ENCODE measurements around the gene TSPAN17.

The TSPAN17 gene

DNA sequence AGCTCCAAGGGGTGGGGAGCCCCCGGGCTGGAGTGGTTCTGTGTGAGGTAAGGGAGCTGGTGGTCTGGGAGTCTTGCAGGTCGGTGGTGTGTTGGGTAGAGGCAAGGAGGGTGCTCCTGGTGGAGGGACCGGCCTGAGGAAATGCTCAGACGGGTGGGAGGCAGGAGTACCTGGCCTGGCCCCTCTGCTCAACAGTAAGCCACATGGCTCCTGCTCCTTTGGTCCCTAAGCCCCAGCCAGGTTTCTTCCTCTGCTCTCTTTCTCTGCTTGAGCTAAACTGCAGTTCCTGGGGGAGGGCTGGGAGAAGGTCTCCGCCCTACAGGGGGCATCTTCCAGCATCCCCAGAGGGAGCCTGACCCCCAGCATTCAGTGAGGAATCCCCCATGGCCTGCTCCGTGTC is 17.2 kb downstream of the TSPAN17 start:
- H3K14ac ChIP-seq (ENCODE audit: low read length in 2 of 2), result no peak overlapping the region
- H4K8ac ChIP-seq (ENCODE audit: low read length), result no peak overlapping the region
- peaks cover 45 to 74% of the 10 kb centered on the region in 2 experiments for H3K27me3 ChIP-seq (ENCODE audit: control insufficient read depth in 1 of 2, insufficient read depth in 1 of 2, low read length in 2 of 2)
- no peaks in the 10 kb centered on the region for H3K79me1 ChIP-seq (replicated peaks; ENCODE audit: low read length, poor library complexity, severe bottlenecking)
- H2AK5ac ChIP-seq (ENCODE audit: low read length, severe bottlenecking), result no peak overlapping the region
- H3K18ac ChIP-seq (ENCODE audit: low read depth in 1 of 2, low read length in 2 of 2), result no peak overlapping the region
- no peaks in the 10 kb centered on the region for H3K36me3 ChIP-seq (ENCODE audit: control insufficient read depth in 1 of 2, insufficient read depth in 2 of 2, low read depth in 1 of 2, low read length in 2 of 2)
- H2BK12ac ChIP-seq (ENCODE audit: low read length in 2 of 2), result no peak overlapping the region
- no peak overlapping the region for H2AFZ ChIP-seq (ENCODE audit: low read depth, low read length)
- H3K9me3 ChIP-seq (ENCODE audit: control insufficient read depth, low read length), result no peaks in the 10 kb centered on the region
- H4K91ac ChIP-seq (ENCODE audit: low read length), result no peak overlapping the region
- WGBS, result 62% methylated on average over 6 of the region's 6 CpGs
- no peak overlapping the region for H3K27ac ChIP-seq (ENCODE audit: low read length, poor library complexity, severe bottlenecking)
- no peak overlapping the region for H3K9ac ChIP-seq (ENCODE audit: low read length)
- H3K4me2 ChIP-seq (ENCODE audit: low read length, poor library complexity, severe bottlenecking), result no peak overlapping the region
- no peak overlapping the region for H3K4ac ChIP-seq (ENCODE audit: low read depth in 1 of 2, low read length in 2 of 2)
- peaks cover 11% of the 10 kb centered on the region for H3K4me1 ChIP-seq (ENCODE audit: control insufficient read depth, insufficient read depth, low read depth, low read length)
- H2BK120ac ChIP-seq (ENCODE audit: low read depth, low read length), result no peak overlapping the region
- H2BK5ac ChIP-seq (ENCODE audit: low read depth, low read length, poor library complexity, severe bottlenecking), result no peak overlapping the region
- H2BK15ac ChIP-seq (ENCODE audit: low read depth, poor library complexity, severe bottlenecking), result no peak overlapping the region
- no peak overlapping the region for H3K4me3 ChIP-seq (ENCODE audit: insufficient read depth in 1 of 2, low read depth in 1 of 2, low read length in 2 of 2)
- DNase-seq, result no peak
- no peak overlapping the region for H3K23ac ChIP-seq (ENCODE audit: low read length in 2 of 2)

DNA sequence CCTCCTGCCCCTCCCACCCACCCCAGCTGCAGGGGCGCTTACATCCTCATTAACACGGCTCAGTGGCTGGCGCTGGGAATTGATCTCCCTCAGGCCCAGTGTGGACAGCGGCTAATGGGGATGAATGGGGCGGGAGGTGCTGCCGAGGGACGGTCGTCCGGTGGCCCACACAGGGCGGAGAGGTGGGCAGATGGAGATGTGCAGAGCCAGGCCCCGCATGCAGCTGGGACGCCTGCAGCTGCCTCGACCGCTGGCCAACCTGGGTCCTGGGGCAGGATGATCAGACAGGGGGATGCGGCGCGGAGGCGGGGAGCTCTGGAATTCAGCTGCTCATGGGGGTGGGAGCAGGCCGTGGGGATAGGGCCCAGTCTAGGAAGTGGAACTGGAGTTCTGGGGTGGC is 17.6 kb downstream of the TSPAN17 start:
- Histone ChIP-seq H3K27me3 (ENCODE audit: control insufficient read depth in 1 of 2, insufficient read depth in 1 of 2, low read length in 2 of 2) (peaks cover 49 to 78% of the 10 kb centered on the region in 2 experiments), H3K79me1 (replicated peaks; ENCODE audit: low read length, poor library complexity, severe bottlenecking) (no peaks in the 10 kb centered on the region), H2BK12ac (ENCODE audit: low read length in 2 of 2) (no peak overlapping the region), H4K8ac (ENCODE audit: low read length) (no peak overlapping the region), H3K14ac (ENCODE audit: low read length in 2 of 2) (no peak overlapping the region), H3K27ac (ENCODE audit: low read length, poor library complexity, severe bottlenecking) (no peak overlapping the region), H3K36me3 (ENCODE audit: control insufficient read depth in 1 of 2, insufficient read depth in 2 of 2, low read depth in 1 of 2, low read length in 2 of 2) (no peaks in the 10 kb centered on the region), H2AK5ac (ENCODE audit: low read length, severe bottlenecking) (no peak overlapping the region), H2BK15ac (ENCODE audit: low read depth, poor library complexity, severe bottlenecking) (no peak overlapping the region), H2BK120ac (ENCODE audit: low read depth, low read length) (no peak overlapping the region), H2BK5ac (ENCODE audit: low read depth, low read length, poor library complexity, severe bottlenecking) (no peak overlapping the region), H3K23ac (ENCODE audit: low read length in 2 of 2) (no peak overlapping the region), H3K4ac (ENCODE audit: low read depth in 1 of 2, low read length in 2 of 2) (no peak overlapping the region), H3K4me1 (ENCODE audit: control insufficient read depth, insufficient read depth, low read depth, low read length) (peaks cover 9% of the 10 kb centered on the region), H3K4me2 (ENCODE audit: low read length, poor library complexity, severe bottlenecking) (no peak overlapping the region), H3K9me3 (ENCODE audit: control insufficient read depth, low read length) (no peaks in the 10 kb centered on the region), H3K4me3 (ENCODE audit: insufficient read depth in 1 of 2, low read depth in 1 of 2, low read length in 2 of 2) (no peak overlapping the region), H3K18ac (ENCODE audit: low read depth in 1 of 2, low read length in 2 of 2) (no peak overlapping the region), H3K9ac (ENCODE audit: low read length) (no peak overlapping the region), H4K91ac (ENCODE audit: low read length) (no peak overlapping the region), H2AFZ (ENCODE audit: low read depth, low read length) (no peak overlapping the region)
- DNase-seq, result no peak
- WGBS, result 67% methylated on average over 19 of the region's 19 CpGs

DNA sequence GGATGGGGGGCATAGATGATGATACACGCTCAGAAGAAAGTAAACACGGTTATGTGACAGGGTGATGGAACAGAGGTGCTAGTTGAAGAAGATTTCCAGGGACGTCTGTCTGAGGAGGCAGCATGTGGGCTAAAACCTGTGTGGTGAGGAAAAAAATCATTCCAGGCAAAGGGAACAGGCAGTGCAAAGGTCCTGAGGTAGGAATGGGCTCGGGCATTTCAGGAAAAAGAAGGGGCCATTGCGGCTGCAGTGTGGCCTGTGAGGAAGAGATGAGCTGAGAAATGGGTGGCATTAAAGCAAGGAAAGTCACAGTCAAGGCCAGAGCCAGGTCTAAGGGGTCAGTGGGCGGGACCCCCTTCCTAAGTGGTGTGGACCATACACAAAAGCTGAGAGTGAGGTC is 18.2 kb downstream of the TSPAN17 start:
- Histone ChIP-seq H3K4me2 (ENCODE audit: low read length, poor library complexity, severe bottlenecking) (no peak overlapping the region), H3K4me3 (ENCODE audit: insufficient read depth in 1 of 2, low read depth in 1 of 2, low read length in 2 of 2) (no peak overlapping the region), H2AK5ac (ENCODE audit: low read length, severe bottlenecking) (no peak overlapping the region), H3K27me3 (ENCODE audit: control insufficient read depth in 1 of 2, insufficient read depth in 1 of 2, low read length in 2 of 2) (peaks cover 55 to 85% of the 10 kb centered on the region in 2 experiments), H2AFZ (ENCODE audit: low read depth, low read length) (no peak overlapping the region), H2BK120ac (ENCODE audit: low read depth, low read length) (no peak overlapping the region), H3K23ac (ENCODE audit: low read length in 2 of 2) (no peak overlapping the region), H3K4ac (ENCODE audit: low read depth in 1 of 2, low read length in 2 of 2) (no peak overlapping the region), H3K18ac (ENCODE audit: low read depth in 1 of 2, low read length in 2 of 2) (no peak overlapping the region), H3K36me3 (ENCODE audit: control insufficient read depth in 1 of 2, insufficient read depth in 2 of 2, low read depth in 1 of 2, low read length in 2 of 2) (no peaks in the 10 kb centered on the region), H4K8ac (ENCODE audit: low read length) (no peak overlapping the region), H3K9ac (ENCODE audit: low read length) (no peak overlapping the region), H4K91ac (ENCODE audit: low read length) (no peak overlapping the region), H2BK5ac (ENCODE audit: low read depth, low read length, poor library complexity, severe bottlenecking) (no peak overlapping the region), H3K79me1 (replicated peaks; ENCODE audit: low read length, poor library complexity, severe bottlenecking) (no peaks in the 10 kb centered on the region), H2BK12ac (ENCODE audit: low read length in 2 of 2) (no peak overlapping the region), H3K4me1 (ENCODE audit: control insufficient read depth, insufficient read depth, low read depth, low read length) (peaks cover 8% of the 10 kb centered on the region), H2BK15ac (ENCODE audit: low read depth, poor library complexity, severe bottlenecking) (no peak overlapping the region), H3K9me3 (ENCODE audit: control insufficient read depth, low read length) (no peaks in the 10 kb centered on the region), H3K14ac (ENCODE audit: low read length in 2 of 2) (no peak overlapping the region), H3K27ac (ENCODE audit: low read length, poor library complexity, severe bottlenecking) (no peak overlapping the region)
- 80% methylated on average over 6 of the region's 6 CpGs for WGBS
- no peak for DNase-seq

DNA sequence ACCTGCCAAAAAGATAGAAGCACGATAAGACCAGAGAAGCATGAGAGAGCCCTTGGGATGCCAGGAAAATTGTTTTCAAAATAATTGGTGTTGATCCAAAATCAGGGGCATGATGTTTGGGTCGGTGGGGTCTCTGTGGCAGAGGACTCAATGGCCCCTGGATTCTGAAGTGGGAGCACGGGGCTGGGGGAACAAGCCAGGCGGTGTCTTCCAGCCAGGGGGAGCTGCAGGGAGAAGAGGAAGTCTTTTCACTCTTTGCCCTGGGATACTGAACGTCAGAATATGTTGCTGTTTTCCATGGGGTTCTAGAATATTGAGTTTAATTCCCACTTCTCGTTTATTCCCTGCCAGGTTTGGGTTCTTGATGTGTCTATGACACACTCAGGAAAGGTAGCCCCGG is 20.4 kb downstream of the TSPAN17 start:
- Histone ChIP-seq H3K4me3 (ENCODE audit: insufficient read depth in 1 of 2, low read depth in 1 of 2, low read length in 2 of 2) (no peak overlapping the region), H3K23ac (ENCODE audit: low read length in 2 of 2) (no peak overlapping the region), H2AFZ (ENCODE audit: low read depth, low read length) (no peak overlapping the region), H3K79me1 (replicated peaks; ENCODE audit: low read length, poor library complexity, severe bottlenecking) (no peaks in the 10 kb centered on the region), H4K8ac (ENCODE audit: low read length) (no peak overlapping the region), H2BK5ac (ENCODE audit: low read depth, low read length, poor library complexity, severe bottlenecking) (no peak overlapping the region), H3K4ac (ENCODE audit: low read depth in 1 of 2, low read length in 2 of 2) (no peak overlapping the region), H3K4me1 (ENCODE audit: control insufficient read depth, insufficient read depth, low read depth, low read length) (peaks cover 2% of the 10 kb centered on the region), H3K4me2 (ENCODE audit: low read length, poor library complexity, severe bottlenecking) (no peak overlapping the region), H3K27ac (ENCODE audit: low read length, poor library complexity, severe bottlenecking) (no peak overlapping the region), H2AK5ac (ENCODE audit: low read length, severe bottlenecking) (no peak overlapping the region), H4K91ac (ENCODE audit: low read length) (no peak overlapping the region), H2BK15ac (ENCODE audit: low read depth, poor library complexity, severe bottlenecking) (no peak overlapping the region), H3K36me3 (ENCODE audit: control insufficient read depth in 1 of 2, insufficient read depth in 2 of 2, low read depth in 1 of 2, low read length in 2 of 2) (no peaks in the 10 kb centered on the region), H3K27me3 (ENCODE audit: control insufficient read depth in 1 of 2, insufficient read depth in 1 of 2, low read length in 2 of 2) (peaks cover 67 to 93% of the 10 kb centered on the region in 2 experiments), H3K18ac (ENCODE audit: low read depth in 1 of 2, low read length in 2 of 2) (no peak overlapping the region), H3K9me3 (ENCODE audit: control insufficient read depth, low read length) (no peaks in the 10 kb centered on the region), H3K14ac (ENCODE audit: low read length in 2 of 2) (no peak overlapping the region), H3K9ac (ENCODE audit: low read length) (no peak overlapping the region), H2BK120ac (ENCODE audit: low read depth, low read length) (no peak overlapping the region), H2BK12ac (ENCODE audit: low read length in 2 of 2) (no peak overlapping the region)
- 80% methylated on average over 7 of the region's 7 CpGs for WGBS
- DNase-seq, result no peak

Data from mesenchymal stem cell (in vitro differentiated cells and primary cell).